Natural killer cell (primary cell): ENCODE measurements around the gene CRYGS. TPM values are rescaled to one million over a fixed set of nuclear protein-coding genes. Genes with fewer than 3 reads are reported as not detected.
A peak's percentile ranks its signal among the peaks of the same experiment; 100 is the strongest.

Experiments used
- ATAC-seq, 3 donors: fragments of 150-1000 bp in 2 of 3; fragments of 200-7000 bp in 1 of 3; cut with Tn5 transposase; 1 replicate in 1 of 3; 2 replicates in 2 of 3; pipeline ENCODE4 v1.10.0; 2021; ENCODE audit warnings: mild to moderate bottlenecking in 2 of 3, moderate library complexity in 2 of 3
- DNase-seq, 2 donors: peaks; one replicate each; pipeline versions ENCODE4 v3.0.0 to v3.0.0-alpha.2; 2013 to 2021; ENCODE audit warnings: mixed read lengths in 1 of 2
- H3K27ac ChIP-seq: one replicate; pipeline ENCODE4 v1.5.1; 2013; ENCODE audit warnings: mild to moderate bottlenecking, low read length
- H3K27me3 ChIP-seq: one replicate; pipeline ENCODE4 v1.6.1; 2013; ENCODE audit warnings: low read length; ENCODE audit not compliant: control insufficient read depth, insufficient read depth
- H3K36me3 ChIP-seq: one replicate; pipeline ENCODE4 v1.6.1; 2013; ENCODE audit warnings: low read length; ENCODE audit not compliant: control insufficient read depth, insufficient read depth
- H3K4me1 ChIP-seq: one replicate; pipeline ENCODE4 v1.6.1; 2013; ENCODE audit warnings: low read length; ENCODE audit not compliant: control insufficient read depth, insufficient read depth
- H3K4me3 ChIP-seq: one replicate; pipeline ENCODE4 v1.5.1; 2013; ENCODE audit warnings: low read length
- H3K9me3 ChIP-seq: one replicate; pipeline ENCODE4 v1.6.1; 2013; ENCODE audit warnings: low read length; ENCODE audit not compliant: control insufficient read depth, insufficient read depth
- H3K27ac Mint-ChIP-seq, 2 donors: one replicate each; pipeline ENCODE4 v1.8.0; 2022; ENCODE audit warnings: mild to moderate bottlenecking in 2 of 2, mixed read lengths in 2 of 2, moderate library complexity in 1 of 2
- H3K27me3 Mint-ChIP-seq, 2 donors: one replicate each; pipeline ENCODE4 v1.8.0; 2022; ENCODE audit warnings: low read depth in 2 of 2, mixed read lengths in 2 of 2
- H3K36me3 Mint-ChIP-seq: one replicate; pipeline ENCODE4 v1.8.0; 2022; ENCODE audit warnings: mixed read lengths
- H3K4me1 Mint-ChIP-seq, 2 donors: one replicate each; pipeline ENCODE4 v1.8.0; 2022; ENCODE audit warnings: mixed read lengths in 2 of 2
- H3K4me3 Mint-ChIP-seq: one replicate; pipeline ENCODE4 v1.8.0; 2022; ENCODE audit warnings: mild to moderate bottlenecking, moderate library complexity, mixed read lengths
- H3K9me3 Mint-ChIP-seq, 2 donors: one replicate each; pipeline ENCODE4 v1.8.0; 2022; ENCODE audit warnings: mixed read lengths in 2 of 2
- WGBS: methylation state at CpG from one replicate; pipeline ENCODE4 v1.1.7; 2013; ENCODE audit warnings: missing lambda C conversion rate; ENCODE audit not compliant: insufficient coverage; 5-methylcytosine and 5-hydroxymethylcytosine counted together
- intact Hi-C: fragments of 100-400 bp; cut with micrococcal nuclease; formaldehyde crosslinking; loops from one replicate; pipeline ENCODE4 v1.14.2; 2022
- total RNA-seq, 4 donors: library from RNA; stranded (reverse); fragments of 120-200 nt in 1 of 4; gene quantifications; one replicate each; pipeline versions ENCODE4 v1.2.3 to v1.2.4, GENCODE V29; 2013 to 2022
- TF ChIP-seq, protein P1 (sequence below): fragments of 200-600 bp; IDR thresholded peaks from one replicate; pipeline ENCODE4 v1.8.0; 2022; ENCODE audit warnings: antibody characterized with exemption

The CRYGS gene
- total RNA-seq, 3 donors from 2014 or later (not counting 1 experiment from before 2014, with no cell fraction given): 2.1 to 3.4 (median 2.5) TPM

DNA sequence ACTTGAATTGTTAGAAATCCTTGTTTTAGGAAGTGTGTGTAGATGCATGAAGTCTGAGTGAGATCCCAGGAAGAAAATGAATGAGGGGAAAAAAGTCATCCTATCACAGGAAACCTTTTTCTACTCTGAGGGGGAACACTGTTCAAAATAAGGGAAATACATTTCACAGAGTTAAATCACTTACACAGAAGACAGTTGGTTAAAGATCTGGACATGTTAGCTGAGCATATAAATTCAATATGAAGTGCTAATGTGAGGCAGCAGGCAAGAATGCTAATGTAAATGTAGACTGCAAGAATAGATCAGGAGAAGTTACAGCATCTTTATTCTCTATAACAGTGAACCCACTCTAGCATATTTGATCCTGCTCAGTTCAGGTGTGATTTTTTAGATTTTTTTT is 20.4 kb upstream of the CRYGS start:
- H3K4me1 ChIP-seq: peaks cover 22% of the 10 kb centered on the region
- peaks cover 44 to 57% of the 10 kb centered on the region in 2 donors for H3K4me1 Mint-ChIP-seq

GRCh38 chr3:186552408-186553031 is 8.3 kb upstream of the CRYGS start:
- no peak overlapping the region for H3K27ac Mint-ChIP-seq
- H3K27me3 Mint-ChIP-seq: no peaks in the 10 kb centered on the region
- no peak overlapping the region for H3K27ac ChIP-seq
- H3K4me3 Mint-ChIP-seq: no peak overlapping the region
- no peaks in the 10 kb centered on the region for H3K27me3 ChIP-seq
- TF ChIP-seq, protein P1, sequence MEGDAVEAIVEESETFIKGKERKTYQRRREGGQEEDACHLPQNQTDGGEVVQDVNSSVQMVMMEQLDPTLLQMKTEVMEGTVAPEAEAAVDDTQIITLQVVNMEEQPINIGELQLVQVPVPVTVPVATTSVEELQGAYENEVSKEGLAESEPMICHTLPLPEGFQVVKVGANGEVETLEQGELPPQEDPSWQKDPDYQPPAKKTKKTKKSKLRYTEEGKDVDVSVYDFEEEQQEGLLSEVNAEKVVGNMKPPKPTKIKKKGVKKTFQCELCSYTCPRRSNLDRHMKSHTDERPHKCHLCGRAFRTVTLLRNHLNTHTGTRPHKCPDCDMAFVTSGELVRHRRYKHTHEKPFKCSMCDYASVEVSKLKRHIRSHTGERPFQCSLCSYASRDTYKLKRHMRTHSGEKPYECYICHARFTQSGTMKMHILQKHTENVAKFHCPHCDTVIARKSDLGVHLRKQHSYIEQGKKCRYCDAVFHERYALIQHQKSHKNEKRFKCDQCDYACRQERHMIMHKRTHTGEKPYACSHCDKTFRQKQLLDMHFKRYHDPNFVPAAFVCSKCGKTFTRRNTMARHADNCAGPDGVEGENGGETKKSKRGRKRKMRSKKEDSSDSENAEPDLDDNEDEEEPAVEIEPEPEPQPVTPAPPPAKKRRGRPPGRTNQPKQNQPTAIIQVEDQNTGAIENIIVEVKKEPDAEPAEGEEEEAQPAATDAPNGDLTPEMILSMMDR: no peak
- intact Hi-C loops: no loop called here
- 87% methylated on average over 5 of the region's 5 CpGs for WGBS
- no peaks in the 10 kb centered on the region for H3K36me3 Mint-ChIP-seq
- no peak overlapping the region for H3K4me3 ChIP-seq
- no peaks in the 10 kb centered on the region for H3K9me3 Mint-ChIP-seq
- H3K4me1 ChIP-seq: no peaks in the 10 kb centered on the region
- no peak for DNase-seq
- no peaks in the 10 kb centered on the region for H3K9me3 ChIP-seq
- peaks cover 0 to 4% of the 10 kb centered on the region in 2 donors for H3K4me1 Mint-ChIP-seq
- ATAC-seq: no peak
- peaks cover 70% of the 10 kb centered on the region for H3K36me3 ChIP-seq

More for the DNA sequence above, 20.4 kb upstream of the CRYGS start:
- TF ChIP-seq, protein P1: no peak
- H3K36me3 Mint-ChIP-seq: no peaks in the 10 kb centered on the region
- DNase-seq: no peak
- Histone ChIP-seq H3K9me3 (no peaks in the 10 kb centered on the region), H3K4me3 (no peak overlapping the region), H3K27me3 (no peaks in the 10 kb centered on the region), H3K36me3 (peaks cover 9% of the 10 kb centered on the region), H3K27ac (no peak overlapping the region)
- H3K9me3 Mint-ChIP-seq: no peaks in the 10 kb centered on the region
- H3K27ac Mint-ChIP-seq: peak overlapping the region in 1 of 2 donors; percentile 3
- no peaks in the 10 kb centered on the region for H3K27me3 Mint-ChIP-seq
- ATAC-seq: no peak
- peak overlapping the region; percentile 1 for H3K4me3 Mint-ChIP-seq
- intact Hi-C loops: no loop called here

GRCh38 chr3:186551387-186551786 is 7.2 kb upstream of the CRYGS start:
- intact Hi-C loops: no loop called here
- H3K4me3 Mint-ChIP-seq: no peak overlapping the region
- no peaks in the 10 kb centered on the region for H3K27me3 ChIP-seq
- TF ChIP-seq, protein P1: no peak
- H3K9me3 ChIP-seq: no peaks in the 10 kb centered on the region
- H3K36me3 ChIP-seq: peaks cover 60% of the 10 kb centered on the region
- no peaks in the 10 kb centered on the region for H3K27me3 Mint-ChIP-seq
- H3K27ac ChIP-seq: no peak overlapping the region
- ATAC-seq (no peak), DNase-seq (no peak)
- no peaks in the 10 kb centered on the region for H3K4me1 ChIP-seq
- H3K4me3 ChIP-seq: no peak overlapping the region
- no peak overlapping the region for H3K27ac Mint-ChIP-seq
- no peaks in the 10 kb centered on the region for H3K36me3 Mint-ChIP-seq
- WGBS: 100% methylated on average over 6 of the region's 6 CpGs
- H3K4me1 Mint-ChIP-seq: no peaks in the 10 kb centered on the region
- no peaks in the 10 kb centered on the region for H3K9me3 Mint-ChIP-seq

- H3K36me3 Mint-ChIP-seq: no peaks in the 10 kb centered on the region
- H3K4me3 ChIP-seq: no peak overlapping the region
- no peak overlapping the region for H3K27ac Mint-ChIP-seq
- H3K4me3 Mint-ChIP-seq: no peak overlapping the region
- TF ChIP-seq, protein P1: no peak
- H3K4me1 ChIP-seq: no peaks in the 10 kb centered on the region
- H3K9me3 Mint-ChIP-seq: no peaks in the 10 kb centered on the region
- H3K9me3 ChIP-seq: no peaks in the 10 kb centered on the region
- no peak overlapping the region for H3K27ac ChIP-seq
- H3K27me3 Mint-ChIP-seq: no peaks in the 10 kb centered on the region
- DNase-seq (no peak), ATAC-seq (no peak)
- no peaks in the 10 kb centered on the region for H3K4me1 Mint-ChIP-seq
- H3K27me3 ChIP-seq: no peaks in the 10 kb centered on the region
- peaks cover 45% of the 10 kb centered on the region for H3K36me3 ChIP-seq
- intact Hi-C loops: no loop called here
- WGBS: 100% methylated on average over 1 of the region's 3 CpGs
Measured at GRCh38 chr3:186549497-186549896, 5.3 kb upstream of the CRYGS start.
